ENCODE data around the gene PPP1CA.

- no peak for TF ChIP-seq EZH2 (IDR thresholded peaks at IDR 0.05; ENCODE audit: low read length, missing control alignments)
- TF ChIP-seq, protein P1, sequence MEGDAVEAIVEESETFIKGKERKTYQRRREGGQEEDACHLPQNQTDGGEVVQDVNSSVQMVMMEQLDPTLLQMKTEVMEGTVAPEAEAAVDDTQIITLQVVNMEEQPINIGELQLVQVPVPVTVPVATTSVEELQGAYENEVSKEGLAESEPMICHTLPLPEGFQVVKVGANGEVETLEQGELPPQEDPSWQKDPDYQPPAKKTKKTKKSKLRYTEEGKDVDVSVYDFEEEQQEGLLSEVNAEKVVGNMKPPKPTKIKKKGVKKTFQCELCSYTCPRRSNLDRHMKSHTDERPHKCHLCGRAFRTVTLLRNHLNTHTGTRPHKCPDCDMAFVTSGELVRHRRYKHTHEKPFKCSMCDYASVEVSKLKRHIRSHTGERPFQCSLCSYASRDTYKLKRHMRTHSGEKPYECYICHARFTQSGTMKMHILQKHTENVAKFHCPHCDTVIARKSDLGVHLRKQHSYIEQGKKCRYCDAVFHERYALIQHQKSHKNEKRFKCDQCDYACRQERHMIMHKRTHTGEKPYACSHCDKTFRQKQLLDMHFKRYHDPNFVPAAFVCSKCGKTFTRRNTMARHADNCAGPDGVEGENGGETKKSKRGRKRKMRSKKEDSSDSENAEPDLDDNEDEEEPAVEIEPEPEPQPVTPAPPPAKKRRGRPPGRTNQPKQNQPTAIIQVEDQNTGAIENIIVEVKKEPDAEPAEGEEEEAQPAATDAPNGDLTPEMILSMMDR (conservative IDR thresholded peaks at IDR 0.05 in 1 of 2, IDR thresholded peaks at IDR 0.05 in 1 of 2; ENCODE audit: low read depth in 1 of 2, low read length in 2 of 2), result no peak
Observed at GRCh38 chr11:67349457-67349856, 52.2 kb downstream of the PPP1CA start.

All from fibroblast of lung (primary cell).